Measurements from ENCODE around the gene GGT5. TPM values are rescaled to one million over a fixed set of nuclear protein-coding genes. Genes with fewer than 3 reads are reported as not detected.

GGT5 gene
- total RNA-seq, 1 donor from 2014 or later = 61.4 TPM

GRCh38 chr22:24236656-24237055 is 8.2 kb downstream of the GGT5 start:
- intact Hi-C loops (cut with DNase I) = no loop called here
- H3K27ac ChIP-seq = no peak overlapping the region
- H3K4me3 ChIP-seq = no peak overlapping the region
- DNase-seq (ENCODE audit: extremely low spot score in 2 of 2) = no peak
- no peaks in the 10 kb centered on the region for H3K27me3 ChIP-seq
- no peak for TF ChIP-seq POLR2A (IDR thresholded peaks at IDR 0.05)
- TF ChIP-seq, protein P1, sequence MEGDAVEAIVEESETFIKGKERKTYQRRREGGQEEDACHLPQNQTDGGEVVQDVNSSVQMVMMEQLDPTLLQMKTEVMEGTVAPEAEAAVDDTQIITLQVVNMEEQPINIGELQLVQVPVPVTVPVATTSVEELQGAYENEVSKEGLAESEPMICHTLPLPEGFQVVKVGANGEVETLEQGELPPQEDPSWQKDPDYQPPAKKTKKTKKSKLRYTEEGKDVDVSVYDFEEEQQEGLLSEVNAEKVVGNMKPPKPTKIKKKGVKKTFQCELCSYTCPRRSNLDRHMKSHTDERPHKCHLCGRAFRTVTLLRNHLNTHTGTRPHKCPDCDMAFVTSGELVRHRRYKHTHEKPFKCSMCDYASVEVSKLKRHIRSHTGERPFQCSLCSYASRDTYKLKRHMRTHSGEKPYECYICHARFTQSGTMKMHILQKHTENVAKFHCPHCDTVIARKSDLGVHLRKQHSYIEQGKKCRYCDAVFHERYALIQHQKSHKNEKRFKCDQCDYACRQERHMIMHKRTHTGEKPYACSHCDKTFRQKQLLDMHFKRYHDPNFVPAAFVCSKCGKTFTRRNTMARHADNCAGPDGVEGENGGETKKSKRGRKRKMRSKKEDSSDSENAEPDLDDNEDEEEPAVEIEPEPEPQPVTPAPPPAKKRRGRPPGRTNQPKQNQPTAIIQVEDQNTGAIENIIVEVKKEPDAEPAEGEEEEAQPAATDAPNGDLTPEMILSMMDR (IDR thresholded peaks at IDR 0.05) = no peak
- TF ChIP-seq POLR2AphosphoS5 (IDR thresholded peaks at IDR 0.05; ENCODE audit: insufficient read depth in 1 of 2, low read depth in 1 of 2) = no peak
- H3K36me3 ChIP-seq = peaks cover 0 to 7% of the 10 kb centered on the region in 2 donors
- H3K9me3 ChIP-seq = no peaks in the 10 kb centered on the region
- H3K4me1 ChIP-seq = peaks cover 11% of the 10 kb centered on the region

DNA sequence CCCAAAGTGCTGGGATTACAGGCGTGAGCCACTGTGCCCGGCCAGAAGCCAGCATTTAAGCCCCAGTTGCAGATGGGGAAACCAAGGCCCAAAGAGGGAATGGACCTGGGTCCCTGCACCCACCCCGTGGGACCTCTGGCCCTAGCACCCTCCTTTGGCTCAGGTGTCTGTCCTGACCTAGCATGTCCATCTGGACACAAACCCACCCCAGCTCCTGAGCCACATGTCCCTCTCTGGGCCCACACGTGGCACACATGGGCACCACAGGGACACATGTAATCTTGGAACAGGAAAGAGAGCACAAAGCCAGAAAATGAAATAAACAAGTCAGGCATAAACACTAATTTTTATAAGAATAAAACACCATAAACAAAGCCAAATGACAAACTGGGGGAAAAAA is 9.6 kb downstream of the GGT5 start:
- intact Hi-C loops (cut with DNase I) = no loop called here
- DNase-seq (ENCODE audit: extremely low spot score in 2 of 2) = no peak
- Histone ChIP-seq H3K27me3 (no peaks in the 10 kb centered on the region), H3K4me1 (peaks cover 6% of the 10 kb centered on the region), H3K4me3 (no peak overlapping the region), H3K36me3 (peaks cover 0 to 7% of the 10 kb centered on the region in 2 donors), H3K9me3 (no peaks in the 10 kb centered on the region), H3K27ac (no peak overlapping the region)
- TF ChIP-seq, protein P1 (IDR thresholded peaks at IDR 0.05) = no peak
- TF ChIP-seq POLR2AphosphoS5 (IDR thresholded peaks at IDR 0.05; ENCODE audit: insufficient read depth in 1 of 2, low read depth in 1 of 2) = no peak
- TF ChIP-seq POLR2A (IDR thresholded peaks at IDR 0.05) = no peak

- peaks cover 0 to 7% of the 10 kb centered on the region in 2 donors for H3K36me3 ChIP-seq
- H3K4me1 ChIP-seq = peaks cover 3% of the 10 kb centered on the region
- intact Hi-C loops (cut with DNase I) = no loop called here
- DNase-seq (ENCODE audit: extremely low spot score in 2 of 2) = no peak
- no peak overlapping the region for H3K27ac ChIP-seq
- TF ChIP-seq POLR2AphosphoS5 (IDR thresholded peaks at IDR 0.05; ENCODE audit: insufficient read depth in 1 of 2, low read depth in 1 of 2) (no peak), POLR2A (IDR thresholded peaks at IDR 0.05) (no peak)
- TF ChIP-seq, protein P1 (IDR thresholded peaks at IDR 0.05) = no peak
- no peaks in the 10 kb centered on the region for H3K27me3 ChIP-seq
- H3K4me3 ChIP-seq = no peak overlapping the region
- no peaks in the 10 kb centered on the region for H3K9me3 ChIP-seq
These were observed 11.1 kb downstream of the GGT5 start for GRCh38 chr22:24233816-24234215.

- Histone ChIP-seq H3K9me3 (no peaks in the 10 kb centered on the region), H3K4me1 (peaks cover 3% of the 10 kb centered on the region), H3K4me3 (no peak overlapping the region), H3K27ac (no peak overlapping the region), H3K36me3 (peaks cover 0 to 7% of the 10 kb centered on the region in 2 donors), H3K27me3 (no peaks in the 10 kb centered on the region)
- DNase-seq (ENCODE audit: extremely low spot score in 2 of 2) = no peak
- intact Hi-C loops (cut with DNase I) = no loop called here
- TF ChIP-seq POLR2AphosphoS5 (IDR thresholded peaks at IDR 0.05; ENCODE audit: insufficient read depth in 1 of 2, low read depth in 1 of 2) (no peak), POLR2A (IDR thresholded peaks at IDR 0.05) (no peak)
- TF ChIP-seq, protein P1 (IDR thresholded peaks at IDR 0.05) = no peak
These were observed 11.6 kb downstream of the GGT5 start for GRCh38 chr22:24233235-24233634.

GRCh38 chr22:24232725-24233124 is 12.2 kb downstream of the GGT5 start:
- peaks cover 0 to 7% of the 10 kb centered on the region in 2 donors for H3K36me3 ChIP-seq
- H3K27me3 ChIP-seq = no peaks in the 10 kb centered on the region
- no peaks in the 10 kb centered on the region for H3K9me3 ChIP-seq
- no peak overlapping the region for H3K4me3 ChIP-seq
- intact Hi-C loops (cut with DNase I) = no loop called here
- no peak for TF ChIP-seq POLR2A (IDR thresholded peaks at IDR 0.05)
- TF ChIP-seq POLR2AphosphoS5 (IDR thresholded peaks at IDR 0.05; ENCODE audit: insufficient read depth in 1 of 2, low read depth in 1 of 2) = no peak
- TF ChIP-seq, protein P1 (IDR thresholded peaks at IDR 0.05) = no peak
- H3K27ac ChIP-seq = no peak overlapping the region
- no peak for DNase-seq (ENCODE audit: extremely low spot score in 2 of 2)
- H3K4me1 ChIP-seq = peaks cover 3% of the 10 kb centered on the region

Data from vagina (tissue), 2 donors.